CD4-positive, alpha-beta T cell (primary cell): ENCODE results near the gene SNRNP200. TPM values are rescaled to one million over a fixed set of nuclear protein-coding genes. Genes with fewer than 3 reads are reported as not detected.

Experiments
- ATAC-seq: fragments of 200-7000 bp; cut with Tn5 transposase; one replicate; pipeline ENCODE4 v1.10.0; 2022; ENCODE audit warnings: mild to moderate bottlenecking; ENCODE audit not compliant: poor library complexity
- CTCF ChIA-PET: fragments of 350-600 bp; sonication (Branson Sonifier 250); formaldehyde crosslinking; loops from one replicate; lab custom pipeline; 2021; ENCODE audit warnings: antibody characterized with exemption, inconsistent platforms; lab: Charles Lee
- POLR2A ChIA-PET: fragments of 350-600 bp; sonication (Branson Sonifier 250); formaldehyde crosslinking; loops from one replicate; lab custom pipeline; 2021; ENCODE audit warnings: antibody characterized with exemption, inconsistent platforms; lab: Charles Lee
- DNase-seq, 14 experiments: peaks; one replicate each; pipeline ENCODE4 v3.0.0-alpha.2; 2013 to 2020; ENCODE audit warnings: mixed read lengths in 2 of 14
- H3K27ac ChIP-seq, 2 donors: one replicate each; pipeline versions ENCODE4 v1.5.1 to v1.7.0; 2013; ENCODE audit warnings: low read length in 2 of 2, low read depth in 1 of 2, mild to moderate bottlenecking in 1 of 2
- H3K27me3 ChIP-seq, 2 experiments: 1 replicate in 1 of 2; 2 replicates in 1 of 2; pipeline versions ENCODE4 v1.6.1 to v1.7.0; 2013; ENCODE audit warnings: low read length in 2 of 2, control low read depth in 1 of 2, mild to moderate bottlenecking in 1 of 2, moderate library complexity in 1 of 2; ENCODE audit not compliant: insufficient read depth in 2 of 2, control insufficient read depth in 1 of 2
- H3K36me3 ChIP-seq: one replicate; pipeline ENCODE4 v1.6.1; 2013; ENCODE audit warnings: low read length, control low read depth; ENCODE audit not compliant: insufficient read depth
- H3K4me1 ChIP-seq: one replicate; pipeline ENCODE4 v1.6.1; 2013; ENCODE audit warnings: low read length, control low read depth; ENCODE audit not compliant: insufficient read depth
- H3K4me3 ChIP-seq: one replicate; pipeline ENCODE4 v1.5.1; 2013; ENCODE audit warnings: mild to moderate bottlenecking, low read length, moderate library complexity
- H3K9me3 ChIP-seq, 2 experiments: 1 replicate in 1 of 2; 2 replicates in 1 of 2; pipeline versions ENCODE4 v1.6.1 to v1.7.0; 2013; ENCODE audit warnings: low read length in 2 of 2, mild to moderate bottlenecking in 2 of 2, control low read depth in 1 of 2, moderate library complexity in 1 of 2; ENCODE audit not compliant: control insufficient read depth in 1 of 2, insufficient read depth in 1 of 2
- H3K27ac Mint-ChIP-seq: one replicate; pipeline ENCODE4 v1.8.0; 2020; ENCODE audit warnings: mixed read lengths
- H3K27me3 Mint-ChIP-seq: one replicate; pipeline ENCODE4 v1.8.0; 2021; ENCODE audit warnings: mixed read lengths
- H3K36me3 Mint-ChIP-seq: one replicate; pipeline ENCODE4 v1.8.0; 2021; ENCODE audit warnings: low read depth, mixed read lengths
- H3K4me1 Mint-ChIP-seq: one replicate; pipeline ENCODE4 v1.8.0; 2021; ENCODE audit warnings: low read depth, mixed read lengths
- H3K4me3 Mint-ChIP-seq: one replicate; pipeline ENCODE4 v1.8.0; 2020; ENCODE audit warnings: mild to moderate bottlenecking, mixed read lengths
- H3K9me3 Mint-ChIP-seq: one replicate; pipeline ENCODE4 v1.8.0; 2020; ENCODE audit warnings: mixed read lengths
- intact Hi-C, 2 experiments: fragments of 100-400 bp; cut with DNase I in 1 of 2; cut with micrococcal nuclease in 1 of 2; formaldehyde crosslinking; loops; one replicate each; pipeline versions ENCODE4 v1.15.1 to v1.9.0; 2023 to 2025; cut with DNase I, micrococcal nuclease
- total RNA-seq, 174 experiments: library from RNA in 2 of 174; stranded (reverse) in 2 of 174; gene quantifications; one replicate each; pipeline ENCODE4 v1.2.3 and lab custom pipeline; 2021 to 2026
- TF ChIP-seq, protein P1 (sequence below): fragments of 200-600 bp; IDR thresholded peaks from one replicate; pipeline ENCODE4 v1.8.0; 2022; ENCODE audit warnings: antibody characterized with exemption, mild to moderate bottlenecking

The SNRNP200 gene
- total RNA-seq, 2 experiments from 2014 or later, result 274 to 297 TPM

DNA sequence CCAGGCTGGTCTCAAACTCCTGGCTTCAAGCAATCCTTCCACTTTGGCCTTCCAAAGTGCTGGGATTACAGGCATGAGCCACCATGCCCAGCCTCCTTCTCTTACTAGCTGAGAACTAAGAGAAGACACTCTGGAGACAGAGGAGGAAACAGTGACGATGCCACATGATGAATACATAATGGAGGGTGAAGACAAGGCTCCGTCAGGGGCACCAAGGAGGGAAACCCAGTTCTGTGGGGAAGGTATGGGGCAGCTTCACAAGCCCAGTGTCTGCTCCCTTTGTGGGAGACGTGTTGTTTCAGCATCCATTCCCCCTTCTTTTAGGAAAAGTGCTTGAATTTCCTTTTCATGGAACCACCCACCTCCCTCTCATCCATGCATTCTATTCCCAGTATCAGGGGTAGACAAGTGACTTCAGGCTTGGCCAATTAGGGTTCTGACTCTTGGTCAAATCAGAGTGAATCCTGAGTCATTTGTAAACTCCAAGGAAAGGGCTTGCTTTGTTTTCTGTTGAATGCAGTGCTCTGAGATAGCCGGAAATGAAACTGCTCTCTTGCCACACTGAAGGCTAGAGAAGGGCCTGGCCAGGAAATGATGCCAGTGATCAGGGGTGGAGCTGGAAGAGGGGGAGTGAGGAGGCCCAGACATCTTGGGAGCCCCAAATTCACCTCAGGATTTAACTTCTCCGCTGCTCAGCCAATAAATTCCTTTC is 63.3 kb downstream of the SNRNP200 start:
- intact Hi-C loops, result no loop called here
- Histone ChIP-seq H3K4me3 (peak overlapping the region; percentile 6), H3K36me3 (peaks cover 3% of the 10 kb centered on the region), H3K4me1 (peaks cover 49% of the 10 kb centered on the region), H3K27ac (peak overlapping the region; percentile 61 to 92), H3K9me3 (no peaks in the 10 kb centered on the region), H3K27me3 (no peaks in the 10 kb centered on the region)
- ChIA-PET POLR2A (interaction anchor here (0.5 to 3.0 kb wide), 8 partner anchors 10 to 234 kb away, joined by 3 to 26 read pairs (median 3); partner anchors contain the start of gene STARD7), CTCF (no interaction called here)
- no peaks in the 10 kb centered on the region for H3K27me3 Mint-ChIP-seq
- ATAC-seq, result peak; percentile 83
- peaks cover 47% of the 10 kb centered on the region for H3K4me1 Mint-ChIP-seq
- peak overlapping the region; percentile 94 for H3K27ac Mint-ChIP-seq
- TF ChIP-seq, protein P1, sequence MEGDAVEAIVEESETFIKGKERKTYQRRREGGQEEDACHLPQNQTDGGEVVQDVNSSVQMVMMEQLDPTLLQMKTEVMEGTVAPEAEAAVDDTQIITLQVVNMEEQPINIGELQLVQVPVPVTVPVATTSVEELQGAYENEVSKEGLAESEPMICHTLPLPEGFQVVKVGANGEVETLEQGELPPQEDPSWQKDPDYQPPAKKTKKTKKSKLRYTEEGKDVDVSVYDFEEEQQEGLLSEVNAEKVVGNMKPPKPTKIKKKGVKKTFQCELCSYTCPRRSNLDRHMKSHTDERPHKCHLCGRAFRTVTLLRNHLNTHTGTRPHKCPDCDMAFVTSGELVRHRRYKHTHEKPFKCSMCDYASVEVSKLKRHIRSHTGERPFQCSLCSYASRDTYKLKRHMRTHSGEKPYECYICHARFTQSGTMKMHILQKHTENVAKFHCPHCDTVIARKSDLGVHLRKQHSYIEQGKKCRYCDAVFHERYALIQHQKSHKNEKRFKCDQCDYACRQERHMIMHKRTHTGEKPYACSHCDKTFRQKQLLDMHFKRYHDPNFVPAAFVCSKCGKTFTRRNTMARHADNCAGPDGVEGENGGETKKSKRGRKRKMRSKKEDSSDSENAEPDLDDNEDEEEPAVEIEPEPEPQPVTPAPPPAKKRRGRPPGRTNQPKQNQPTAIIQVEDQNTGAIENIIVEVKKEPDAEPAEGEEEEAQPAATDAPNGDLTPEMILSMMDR, result no peak
- DNase-seq, result peak in 11 of 14 experiments; percentile 15 to 84 (median 40)
- H3K4me3 Mint-ChIP-seq, result peak overlapping the region; percentile 66
- H3K36me3 Mint-ChIP-seq, result no peaks in the 10 kb centered on the region
- no peaks in the 10 kb centered on the region for H3K9me3 Mint-ChIP-seq

GRCh38 chr2:96241227-96241626 is 64.1 kb downstream of the SNRNP200 start:
- Histone ChIP-seq H3K36me3 (peaks cover 3% of the 10 kb centered on the region), H3K27me3 (no peaks in the 10 kb centered on the region), H3K9me3 (no peaks in the 10 kb centered on the region), H3K4me3 (no peak overlapping the region), H3K4me1 (peaks cover 40% of the 10 kb centered on the region), H3K27ac (peak overlapping the region in 1 of 2 donors; percentile 92)
- intact Hi-C loops, result no loop called here
- ChIA-PET POLR2A (interaction anchor here (0.5 to 3.0 kb wide), 5 partner anchors 9 to 233 kb away, joined by 3 to 26 read pairs (median 3); partner anchors contain the start of gene STARD7), CTCF (no interaction called here)
- ATAC-seq (no peak), DNase-seq (no peak)
- peak overlapping the region; percentile 8 for H3K4me3 Mint-ChIP-seq
- H3K36me3 Mint-ChIP-seq, result no peaks in the 10 kb centered on the region
- H3K27me3 Mint-ChIP-seq, result no peaks in the 10 kb centered on the region
- TF ChIP-seq, protein P1, result no peak
- H3K27ac Mint-ChIP-seq, result peak overlapping the region; percentile 94
- H3K9me3 Mint-ChIP-seq, result no peaks in the 10 kb centered on the region
- peaks cover 40% of the 10 kb centered on the region for H3K4me1 Mint-ChIP-seq

DNA sequence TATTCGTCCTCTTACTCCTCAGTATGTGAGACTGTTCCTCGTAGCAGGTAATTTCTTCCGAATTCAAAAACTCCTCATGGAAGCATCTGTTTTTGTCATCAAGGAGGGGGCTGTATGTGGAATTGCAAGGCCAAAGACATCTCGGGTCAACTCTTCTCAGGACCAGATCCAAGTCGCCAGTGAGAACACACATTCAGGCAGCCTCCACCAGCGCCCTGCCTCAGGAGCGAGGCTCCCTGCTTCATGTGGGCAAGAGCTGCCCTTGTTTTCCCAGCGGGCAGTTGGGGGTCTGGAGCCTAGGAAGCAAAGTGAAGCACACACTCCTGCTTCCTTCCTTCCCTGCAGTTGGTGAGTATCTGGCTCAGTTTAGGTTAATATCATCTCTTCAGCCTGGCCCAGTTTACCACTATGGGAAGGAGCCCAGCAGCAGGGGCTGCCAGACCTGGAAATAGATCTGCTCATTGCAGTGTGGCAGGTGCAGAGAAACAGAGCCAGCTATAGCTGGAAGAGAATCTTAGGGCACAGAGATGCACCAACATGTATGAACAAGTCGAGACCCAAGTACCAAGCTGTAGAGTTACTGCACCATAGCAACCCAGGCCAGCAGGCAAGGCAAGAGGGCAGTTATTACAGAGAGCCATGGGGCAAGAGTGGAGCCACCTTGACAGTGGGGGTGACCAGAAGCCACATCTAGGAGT is 64.9 kb downstream of the SNRNP200 start:
- no peak for DNase-seq
- Mint-ChIP-seq H3K27ac (peak overlapping the region; percentile 94), H3K9me3 (no peaks in the 10 kb centered on the region), H3K4me1 (peaks cover 33% of the 10 kb centered on the region), H3K4me3 (no peak overlapping the region), H3K36me3 (no peaks in the 10 kb centered on the region), H3K27me3 (no peaks in the 10 kb centered on the region)
- TF ChIP-seq, protein P1, result no peak
- POLR2A ChIA-PET, result interaction anchor here (1.2 to 3.0 kb wide), 2 partner anchors 32 to 38 kb away, joined by 3 to 26 read pairs; partner anchors contain the start of gene STARD7
- CTCF ChIA-PET, result no interaction called here
- H3K4me1 ChIP-seq, result peaks cover 34% of the 10 kb centered on the region
- no peaks in the 10 kb centered on the region for H3K27me3 ChIP-seq
- peaks cover 3% of the 10 kb centered on the region for H3K36me3 ChIP-seq
- H3K4me3 ChIP-seq, result no peak overlapping the region
- no peaks in the 10 kb centered on the region for H3K9me3 ChIP-seq
- ATAC-seq, result no peak
- intact Hi-C loops, result no loop called here
- H3K27ac ChIP-seq, result peak overlapping the region in 1 of 2 donors; percentile 92
